ENCODE data around the gene CCDC70. TPM values are rescaled to one million over a fixed set of nuclear protein-coding genes. Genes with fewer than 3 reads are reported as not detected.

The CCDC70 gene
- total and polyA plus RNA-seq, 2 of the 8 experiments (the other 6 are each of a cell fraction or from before 2014, with no cell fraction given), result not detected

DNA sequence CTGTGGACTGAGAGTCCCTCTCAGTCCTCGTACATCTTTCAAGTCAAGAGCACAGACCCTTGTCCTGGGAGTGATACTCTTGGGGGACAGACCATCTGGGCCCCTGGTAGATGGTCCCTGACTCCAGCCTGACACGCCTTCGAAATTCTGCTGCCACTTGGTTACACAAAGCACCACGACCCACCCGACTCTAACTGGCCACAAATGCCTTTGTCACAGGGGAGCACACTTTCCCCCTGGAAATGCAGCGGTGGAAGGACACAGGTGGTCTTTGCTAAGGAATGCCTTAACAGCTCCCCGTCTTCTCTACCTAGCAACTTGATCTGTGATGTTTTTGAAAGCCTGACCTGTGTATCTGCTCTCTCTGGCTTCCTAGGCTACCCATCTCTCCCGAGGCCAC is 44.1 kb upstream of the CCDC70 start:
- FAIRE-seq, result no peak
- no peak overlapping the region for H4K91ac ChIP-seq (replicated peaks; ENCODE audit: insufficient read length, low read length)
- WGBS, 2 experiments (ENCODE audit: extremely low coverage in 1 of 2, insufficient coverage in 1 of 2, insufficient read length in 1 of 2, insufficient replicate concordance in 2 of 2, low coverage in 1 of 2, low lambda C conversion rate in 2 of 2, missing lambda C conversion rate in 1 of 2), result 87% methylated on average over 8 of the region's 8 CpGs; no CpG with 5 or more reads in 1 of the 2 experiments
- H3K4me3 ChIP-seq (ENCODE audit: extremely low read depth in 1 of 4, insufficient read depth in 2 of 4, low read depth in 3 of 4, low read length in 4 of 4), result no peak overlapping the region
- no peak overlapping the region for H3K9ac ChIP-seq (replicated peaks in 1 of 4; ENCODE audit: extremely low read depth in 1 of 4, low read depth in 3 of 4, low read length in 3 of 4)
- H3K23me2 ChIP-seq (ENCODE audit: low read depth, low read length), result no peaks in the 10 kb centered on the region
- H4K8ac ChIP-seq (ENCODE audit: extremely low read depth, insufficient read depth, low read length), result no peak overlapping the region
- no peaks in the 10 kb centered on the region for H3K36me3 ChIP-seq (ENCODE audit: control insufficient read depth in 2 of 4, insufficient read depth in 4 of 4, low read length in 3 of 4)
- ChIA-PET POLR2A (ENCODE audit: partially characterized antibody) (interaction anchor here (0.7 kb wide), 1 partner anchor 13 kb away, joined by 3 read pairs; the partner anchor contains the start of gene DHRS12), CTCF (ENCODE audit: partially characterized antibody) (interaction anchor here (0.6 to 3.3 kb wide), 8 partner anchors 12 to 310 kb away, joined by 3 to 25 read pairs (median 4); partner anchors contain the start of genes NEK5 and TMEM272)
- no peak overlapping the region for H2BK120ac ChIP-seq (replicated peaks; ENCODE audit: low read depth, low read length)
- H3K9me3 ChIP-seq (ENCODE audit: insufficient read depth in 2 of 2, low read depth in 1 of 2, low read length in 1 of 2), result no peaks in the 10 kb centered on the region
- H3K4ac ChIP-seq (replicated peaks; ENCODE audit: insufficient read length, low read depth, low read length), result no peak overlapping the region
- H3K4me1 ChIP-seq (replicated peaks in 1 of 4; ENCODE audit: control insufficient read depth in 3 of 4, insufficient read depth in 4 of 4, low read length in 3 of 4), result peaks cover 0 to 16% (median 7%) of the 10 kb centered on the region in 4 experiments; a peak in 5 of 7 replicates
- no peak overlapping the region for H3K18ac ChIP-seq (ENCODE audit: extremely low read depth, low read length)
- no peaks in the 10 kb centered on the region for H3K79me1 ChIP-seq (ENCODE audit: low read depth, low read length)
- no peak overlapping the region for H3K23ac ChIP-seq (ENCODE audit: insufficient read length)
- H4K5ac ChIP-seq (ENCODE audit: insufficient read length, low read depth, low read length), result no peak overlapping the region
- DNase-seq (ENCODE audit: low read depth in 1 of 2, low spot score in 2 of 2), result no peak
- peaks cover 0 to 3% (median 1%) of the 10 kb centered on the region in 4 experiments; a peak in 2 of 7 replicates for H3K27me3 ChIP-seq (replicated peaks in 1 of 4; ENCODE audit: control insufficient read depth in 3 of 4, extremely low read depth in 1 of 4, insufficient read depth in 3 of 4, low read length in 3 of 4)
- no peaks in the 10 kb centered on the region for H3K79me2 ChIP-seq (ENCODE audit: control insufficient read depth in 1 of 2, insufficient read depth in 2 of 2, low read length in 2 of 2)
- no peak overlapping the region for H3K27ac ChIP-seq (ENCODE audit: low read depth, low read length)
- no peak overlapping the region for H2BK15ac ChIP-seq (ENCODE audit: low read length)
- H2BK5ac ChIP-seq (ENCODE audit: low read depth, low read length), result no peak overlapping the region
- H2AFZ ChIP-seq (ENCODE audit: low read length), result no peak overlapping the region
- H2BK12ac ChIP-seq (ENCODE audit: low read depth, low read length), result peak overlapping the region; percentile 62; the same call in 1 of the 2 replicates
- no peak overlapping the region; the same call in 1 of the 2 replicates for H2BK20ac ChIP-seq (ENCODE audit: low read length)
- H2AK5ac ChIP-seq (ENCODE audit: low read depth, low read length), result peak overlapping the region; percentile 33; the same call in 1 of the 2 replicates
- H3K14ac ChIP-seq (ENCODE audit: insufficient read length), result no peak overlapping the region
- TF ChIP-seq ATF2 (IDR thresholded peaks at IDR 0.05; ENCODE audit: low read length), result no peak
- TF ChIP-seq CEBPB (IDR thresholded peaks at IDR 0.05; ENCODE audit: low read depth, low read length), result no peak
- no peak for TF ChIP-seq RAD21 (IDR thresholded peaks at IDR 0.05 in 1 of 2, conservative IDR thresholded peaks at IDR 0.05 in 1 of 2; ENCODE audit: low read depth in 2 of 2, low read length in 2 of 2)
- TF ChIP-seq BRCA1 (IDR thresholded peaks at IDR 0.05; ENCODE audit: low read depth, low read length), result no peak
- no peak for TF ChIP-seq CBX8 (IDR thresholded peaks at IDR 0.05; ENCODE audit: borderline replicate concordance, low read depth, low read length)
- no peak for TF ChIP-seq TCF12 (IDR thresholded peaks at IDR 0.05; ENCODE audit: low read depth, low read length)
- no peak for TF ChIP-seq CREB1 (IDR thresholded peaks at IDR 0.05)
- TF ChIP-seq SP2 (IDR thresholded peaks at IDR 0.05; ENCODE audit: low read length), result no peak
- TF ChIP-seq, protein P1, sequence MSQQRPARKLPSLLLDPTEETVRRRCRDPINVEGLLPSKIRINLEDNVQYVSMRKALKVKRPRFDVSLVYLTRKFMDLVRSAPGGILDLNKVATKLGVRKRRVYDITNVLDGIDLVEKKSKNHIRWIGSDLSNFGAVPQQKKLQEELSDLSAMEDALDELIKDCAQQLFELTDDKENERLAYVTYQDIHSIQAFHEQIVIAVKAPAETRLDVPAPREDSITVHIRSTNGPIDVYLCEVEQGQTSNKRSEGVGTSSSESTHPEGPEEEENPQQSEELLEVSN (IDR thresholded peaks at IDR 0.05), result no peak
- TF ChIP-seq, protein P2, sequence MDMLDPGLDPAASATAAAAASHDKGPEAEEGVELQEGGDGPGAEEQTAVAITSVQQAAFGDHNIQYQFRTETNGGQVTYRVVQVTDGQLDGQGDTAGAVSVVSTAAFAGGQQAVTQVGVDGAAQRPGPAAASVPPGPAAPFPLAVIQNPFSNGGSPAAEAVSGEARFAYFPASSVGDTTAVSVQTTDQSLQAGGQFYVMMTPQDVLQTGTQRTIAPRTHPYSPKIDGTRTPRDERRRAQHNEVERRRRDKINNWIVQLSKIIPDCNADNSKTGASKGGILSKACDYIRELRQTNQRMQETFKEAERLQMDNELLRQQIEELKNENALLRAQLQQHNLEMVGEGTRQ (IDR thresholded peaks at IDR 0.05; ENCODE audit: low read length), result no peak
- H3K4me2 ChIP-seq (ENCODE audit: insufficient read depth in 1 of 2, low read depth in 2 of 2, low read length in 2 of 2), result no peak overlapping the region
- H4K20me1 ChIP-seq (replicated peaks in 1 of 2; ENCODE audit: control insufficient read depth in 1 of 2, insufficient read depth in 2 of 2, low read length in 2 of 2), result no peaks in the 10 kb centered on the region
- no peak overlapping the region for H3K56ac ChIP-seq (replicated peaks; ENCODE audit: insufficient read length, low read depth, low read length)

Measured in H1 (cell line).